HEK293 (cell line): ENCODE measurements around the gene ARNT2.
A peak's percentile ranks its signal among the peaks of the same experiment; 100 is the strongest.

Source experiments
- CTCF ChIA-PET: fragments of 350-600 bp; formaldehyde crosslinking; extraction: SDS; loops from one replicate; lab custom pipeline; 2021; ENCODE audit warnings: antibody characterized with exemption; lab: Yijun Ruan, JAX
- POLR2A ChIA-PET: fragments of 300-600 bp; formaldehyde crosslinking; extraction: SDS; loops from one replicate; lab custom pipeline; 2020; ENCODE audit warnings: antibody characterized with exemption, inconsistent platforms; lab: Yijun Ruan, JAX
- H3K27ac ChIP-seq: fragments of 200-500 bp; sonication (Bioruptor generic); 2 replicates; pipeline ENCODE4 v1.5.1; 2014; ENCODE audit warnings: low read depth, low read length, control low read depth, inconsistent platforms; ENCODE audit errors: extremely low read depth
- H3K36me3 ChIP-seq, 2 experiments: fragments of 200-500 bp in 1 of 2; sonication (Bioruptor generic) in 1 of 2; 1 replicate in 1 of 2; 2 replicates in 1 of 2; pipeline ENCODE4 v1.5.1; 2014 to 2017; ENCODE audit warnings: inconsistent platforms in 2 of 2, low read length in 2 of 2; ENCODE audit not compliant: control insufficient read depth in 2 of 2, insufficient read depth in 1 of 2
- H3K4me1 ChIP-seq: fragments of 200-500 bp; sonication (Bioruptor generic); 2 replicates; pipeline ENCODE4 v1.5.1; 2014; ENCODE audit warnings: mild to moderate bottlenecking, low read length, inconsistent platforms; ENCODE audit not compliant: control insufficient read depth, insufficient read depth
- H3K4me3 ChIP-seq: 2 replicates; pipeline ENCODE4 v1.5.1; 2011; ENCODE audit warnings: low read depth, mild to moderate bottlenecking, control low read depth, low read length, moderate library complexity
- H3K9me3 ChIP-seq: fragments of 200-500 bp; sonication (Bioruptor generic); 2 replicates; pipeline ENCODE4 v1.5.1; 2014; ENCODE audit warnings: low read depth, low read length, inconsistent platforms; ENCODE audit not compliant: control insufficient read depth, insufficient read depth
- EGR2 ChIP-seq: fragments of 450-650 bp; formaldehyde crosslinking; IDR thresholded peaks from 2 replicates; pipeline ENCODE4 v1.5.1; 2016; ENCODE audit warnings: low read depth, missing biosample characterization, missing genetic modification characterization
- YY1 ChIP-seq: fragments of 450-650 bp; formaldehyde crosslinking; IDR thresholded peaks from 2 replicates; pipeline ENCODE4 v1.5.1; 2018; ENCODE audit warnings: missing biosample characterization, missing genetic modification characterization
- ZBTB21 ChIP-seq: fragments of 450-650 bp; formaldehyde crosslinking; IDR thresholded peaks from 2 replicates; pipeline ENCODE4 v1.5.1; 2017; ENCODE audit warnings: missing biosample characterization, missing genetic modification characterization
- ZFHX2 ChIP-seq: fragments of 450-650 bp; formaldehyde crosslinking; conservative IDR thresholded peaks from 2 replicates; pipeline ENCODE4 v1.5.1; 2016; ENCODE audit warnings: missing biosample characterization, missing genetic modification characterization
- ZNF155 ChIP-seq: fragments of 450-650 bp; formaldehyde crosslinking; IDR thresholded peaks from 2 replicates; pipeline ENCODE4 v1.5.1; 2016; ENCODE audit warnings: missing biosample characterization, missing genetic modification characterization
- ZNF335 ChIP-seq: fragments of 450-650 bp; formaldehyde crosslinking; conservative IDR thresholded peaks from 2 replicates; pipeline ENCODE4 v1.5.1; 2016; ENCODE audit warnings: missing biosample characterization, missing genetic modification characterization
- ZNF404 ChIP-seq: fragments of 450-650 bp; formaldehyde crosslinking; IDR thresholded peaks from 2 replicates; pipeline ENCODE4 v1.5.1; 2017; ENCODE audit warnings: missing biosample characterization, missing genetic modification characterization
- ZNF621 ChIP-seq: fragments of 450-650 bp; formaldehyde crosslinking; IDR thresholded peaks from 2 replicates; pipeline ENCODE4 v1.5.1; 2017; ENCODE audit warnings: missing biosample characterization, missing genetic modification characterization
- ZNF747 ChIP-seq: fragments of 450-650 bp; formaldehyde crosslinking; IDR thresholded peaks from 2 replicates; pipeline ENCODE4 v1.5.1; 2016; ENCODE audit warnings: missing biosample characterization, missing genetic modification characterization
- TF ChIP-seq, protein P1 (sequence below): fragments of 450-650 bp; formaldehyde crosslinking; optimal IDR thresholded peaks from 2 replicates; pipeline ENCODE3; 2016; ENCODE audit warnings: missing biosample characterization, mild to moderate bottlenecking, missing genetic modification characterization
- TF ChIP-seq, protein P2 (sequence below): fragments of 450-650 bp; formaldehyde crosslinking; IDR thresholded peaks from 2 replicates; pipeline ENCODE4 v1.5.1; 2016; ENCODE audit warnings: missing biosample characterization, missing genetic modification characterization
- TF ChIP-seq, protein P3 (sequence below): fragments of 450-650 bp; formaldehyde crosslinking; IDR thresholded peaks from 2 replicates; pipeline ENCODE4 v1.5.1; 2016; ENCODE audit warnings: missing biosample characterization, missing genetic modification characterization, borderline replicate concordance

ARNT2 gene

DNA sequence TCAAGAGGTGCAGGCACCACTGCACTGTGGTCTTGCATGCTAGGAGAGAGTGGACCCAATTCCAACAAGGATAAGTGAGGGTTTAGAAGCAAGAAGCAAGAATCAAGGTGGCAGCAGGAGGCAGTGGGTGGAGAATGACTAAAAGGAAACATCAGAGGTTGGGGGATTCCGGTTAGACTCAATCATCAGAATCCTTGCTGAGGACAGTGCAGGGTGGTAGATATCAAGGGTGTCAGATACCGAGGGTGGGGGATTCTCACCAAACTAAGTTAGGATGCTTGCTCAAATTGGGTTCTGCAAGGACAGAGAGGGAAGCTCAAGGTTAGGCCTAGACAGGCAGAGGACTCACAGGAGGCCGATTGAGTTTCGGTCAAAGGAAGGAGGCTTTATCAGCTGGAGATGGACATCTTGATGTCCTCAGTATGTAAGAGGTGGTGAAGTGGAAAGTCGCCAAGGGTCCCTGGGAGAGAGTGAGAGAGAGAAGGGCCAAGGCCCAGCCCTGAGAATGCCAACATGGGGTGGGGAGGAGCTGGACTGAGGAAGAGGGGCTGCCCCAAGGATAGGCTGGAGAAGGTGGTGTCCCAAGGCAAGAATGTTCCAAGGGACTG, 102.2 kb downstream of the ARNT2 start:
- H3K36me3 ChIP-seq, result no peaks in the 10 kb centered on the region
- no peak for TF ChIP-seq ZNF621
- TF ChIP-seq ZBTB21 (tag by site-specific recombination), result no peak
- TF ChIP-seq, protein P1, sequence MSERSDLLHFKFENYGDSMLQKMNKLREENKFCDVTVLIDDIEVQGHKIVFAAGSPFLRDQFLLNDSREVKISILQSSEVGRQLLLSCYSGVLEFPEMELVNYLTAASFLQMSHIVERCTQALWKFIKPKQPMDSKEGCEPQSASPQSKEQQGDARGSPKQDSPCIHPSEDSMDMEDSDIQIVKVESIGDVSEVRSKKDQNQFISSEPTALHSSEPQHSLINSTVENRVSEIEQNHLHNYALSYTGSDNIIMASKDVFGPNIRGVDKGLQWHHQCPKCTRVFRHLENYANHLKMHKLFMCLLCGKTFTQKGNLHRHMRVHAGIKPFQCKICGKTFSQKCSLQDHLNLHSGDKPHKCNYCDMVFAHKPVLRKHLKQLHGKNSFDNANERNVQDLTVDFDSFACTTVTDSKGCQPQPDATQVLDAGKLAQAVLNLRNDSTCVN, result no peak
- TF ChIP-seq ZNF404 (tag by site-specific recombination), result no peak
- TF ChIP-seq ZNF335, result no peak
- no peak for TF ChIP-seq ZNF155 (tag by site-specific recombination)
- TF ChIP-seq, protein P2, sequence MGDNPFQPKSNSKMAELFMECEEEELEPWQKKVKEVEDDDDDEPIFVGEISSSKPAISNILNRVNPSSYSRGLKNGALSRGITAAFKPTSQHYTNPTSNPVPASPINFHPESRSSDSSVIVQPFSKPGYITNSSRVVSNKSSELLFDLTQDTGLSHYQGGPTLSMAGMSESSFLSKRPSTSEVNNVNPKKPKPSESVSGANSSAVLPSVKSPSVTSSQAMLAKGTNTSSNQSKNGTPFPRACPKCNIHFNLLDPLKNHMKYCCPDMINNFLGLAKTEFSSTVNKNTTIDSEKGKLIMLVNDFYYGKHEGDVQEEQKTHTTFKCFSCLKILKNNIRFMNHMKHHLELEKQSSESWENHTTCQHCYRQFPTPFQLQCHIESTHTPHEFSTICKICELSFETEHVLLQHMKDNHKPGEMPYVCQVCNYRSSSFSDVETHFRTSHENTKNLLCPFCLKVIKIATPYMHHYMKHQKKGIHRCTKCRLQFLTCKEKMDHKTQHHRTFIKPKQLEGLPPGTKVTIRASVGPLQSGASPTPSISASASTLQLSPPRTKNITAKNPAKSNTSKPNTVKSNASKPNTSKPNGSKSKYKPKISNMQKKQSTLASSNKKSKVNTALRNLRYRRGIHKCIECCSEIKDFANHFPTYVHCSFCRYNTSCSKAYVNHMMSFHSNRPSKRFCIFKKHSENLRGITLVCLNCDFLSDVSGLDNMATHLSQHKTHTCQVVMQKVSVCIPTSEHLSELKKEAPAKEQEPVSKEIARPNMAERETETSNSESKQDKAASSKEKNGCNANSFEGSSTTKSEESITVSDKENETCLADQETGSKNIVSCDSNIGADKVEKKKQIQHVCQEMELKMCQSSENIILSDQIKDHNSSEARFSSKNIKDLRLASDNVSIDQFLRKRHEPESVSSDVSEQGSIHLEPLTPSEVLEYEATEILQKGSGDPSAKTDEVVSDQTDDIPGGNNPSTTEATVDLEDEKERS (tag by site-specific recombination), result no peak
- no peak for TF ChIP-seq ZNF747 (tag by site-specific recombination)
- TF ChIP-seq YY1 (tag by site-specific recombination), result no peak
- H3K4me3 ChIP-seq, result no peak overlapping the region
- H3K9me3 ChIP-seq, result no peaks in the 10 kb centered on the region
- POLR2A ChIA-PET, result no interaction called here
- no peak overlapping the region for H3K27ac ChIP-seq
- CTCF ChIA-PET, result interaction anchor here (1.0 kb wide), 1 partner anchor 51 kb away, joined by 3 read pairs; no protein-coding TSS in a partner anchor
- H3K4me1 ChIP-seq, result no peaks in the 10 kb centered on the region

DNA sequence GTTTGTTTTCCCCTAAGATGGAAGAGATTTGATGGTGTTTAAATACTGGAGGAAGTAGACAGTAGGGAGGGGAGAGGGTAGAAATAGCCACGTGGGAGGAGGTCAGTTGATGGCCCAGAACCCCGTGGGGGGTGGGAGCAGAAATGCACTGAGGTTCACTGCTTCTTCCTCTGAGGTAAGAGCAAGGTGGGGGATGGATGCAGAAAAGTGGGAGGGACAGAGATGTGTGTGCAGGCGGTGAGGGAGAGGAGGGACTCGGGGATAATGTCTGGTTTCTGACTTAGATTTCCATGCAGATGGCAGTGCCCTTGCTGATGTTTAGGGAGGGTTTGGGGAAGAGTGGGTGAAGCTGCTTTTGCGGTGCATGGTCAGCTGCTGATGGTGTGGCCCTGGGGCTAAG, 102.9 kb downstream of the ARNT2 start:
- Histone ChIP-seq H3K27ac (no peak overlapping the region), H3K4me1 (no peaks in the 10 kb centered on the region), H3K9me3 (no peaks in the 10 kb centered on the region), H3K4me3 (no peak overlapping the region), H3K36me3 (no peaks in the 10 kb centered on the region)
- TF ChIP-seq, protein P3, sequence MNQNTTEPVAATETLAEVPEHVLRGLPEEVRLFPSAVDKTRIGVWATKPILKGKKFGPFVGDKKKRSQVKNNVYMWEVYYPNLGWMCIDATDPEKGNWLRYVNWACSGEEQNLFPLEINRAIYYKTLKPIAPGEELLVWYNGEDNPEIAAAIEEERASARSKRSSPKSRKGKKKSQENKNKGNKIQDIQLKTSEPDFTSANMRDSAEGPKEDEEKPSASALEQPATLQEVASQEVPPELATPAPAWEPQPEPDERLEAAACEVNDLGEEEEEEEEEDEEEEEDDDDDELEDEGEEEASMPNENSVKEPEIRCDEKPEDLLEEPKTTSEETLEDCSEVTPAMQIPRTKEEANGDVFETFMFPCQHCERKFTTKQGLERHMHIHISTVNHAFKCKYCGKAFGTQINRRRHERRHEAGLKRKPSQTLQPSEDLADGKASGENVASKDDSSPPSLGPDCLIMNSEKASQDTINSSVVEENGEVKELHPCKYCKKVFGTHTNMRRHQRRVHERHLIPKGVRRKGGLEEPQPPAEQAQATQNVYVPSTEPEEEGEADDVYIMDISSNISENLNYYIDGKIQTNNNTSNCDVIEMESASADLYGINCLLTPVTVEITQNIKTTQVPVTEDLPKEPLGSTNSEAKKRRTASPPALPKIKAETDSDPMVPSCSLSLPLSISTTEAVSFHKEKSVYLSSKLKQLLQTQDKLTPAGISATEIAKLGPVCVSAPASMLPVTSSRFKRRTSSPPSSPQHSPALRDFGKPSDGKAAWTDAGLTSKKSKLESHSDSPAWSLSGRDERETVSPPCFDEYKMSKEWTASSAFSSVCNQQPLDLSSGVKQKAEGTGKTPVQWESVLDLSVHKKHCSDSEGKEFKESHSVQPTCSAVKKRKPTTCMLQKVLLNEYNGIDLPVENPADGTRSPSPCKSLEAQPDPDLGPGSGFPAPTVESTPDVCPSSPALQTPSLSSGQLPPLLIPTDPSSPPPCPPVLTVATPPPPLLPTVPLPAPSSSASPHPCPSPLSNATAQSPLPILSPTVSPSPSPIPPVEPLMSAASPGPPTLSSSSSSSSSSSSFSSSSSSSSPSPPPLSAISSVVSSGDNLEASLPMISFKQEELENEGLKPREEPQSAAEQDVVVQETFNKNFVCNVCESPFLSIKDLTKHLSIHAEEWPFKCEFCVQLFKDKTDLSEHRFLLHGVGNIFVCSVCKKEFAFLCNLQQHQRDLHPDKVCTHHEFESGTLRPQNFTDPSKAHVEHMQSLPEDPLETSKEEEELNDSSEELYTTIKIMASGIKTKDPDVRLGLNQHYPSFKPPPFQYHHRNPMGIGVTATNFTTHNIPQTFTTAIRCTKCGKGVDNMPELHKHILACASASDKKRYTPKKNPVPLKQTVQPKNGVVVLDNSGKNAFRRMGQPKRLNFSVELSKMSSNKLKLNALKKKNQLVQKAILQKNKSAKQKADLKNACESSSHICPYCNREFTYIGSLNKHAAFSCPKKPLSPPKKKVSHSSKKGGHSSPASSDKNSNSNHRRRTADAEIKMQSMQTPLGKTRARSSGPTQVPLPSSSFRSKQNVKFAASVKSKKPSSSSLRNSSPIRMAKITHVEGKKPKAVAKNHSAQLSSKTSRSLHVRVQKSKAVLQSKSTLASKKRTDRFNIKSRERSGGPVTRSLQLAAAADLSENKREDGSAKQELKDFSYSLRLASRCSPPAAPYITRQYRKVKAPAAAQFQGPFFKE (tag by site-specific recombination), result no peak
- 0 out of 2 replicates have a peak, but pooled peaks have one; percentile 15 for TF ChIP-seq EGR2
- TF ChIP-seq ZFHX2 (tag by site-specific recombination), result 0 out of 2 replicates have a peak, but pooled peaks have one; percentile 12
- ChIA-PET CTCF (interaction anchor here (1.0 kb wide), 1 partner anchor 51 kb away, joined by 3 read pairs; no protein-coding TSS in a partner anchor), POLR2A (no interaction called here)
